ENCODE results near the gene PODXL2.

GRCh38 chr3:127715532-127715931 lies 86.5 kb downstream of the PODXL2 start:
- TF ChIP-seq EP300 (IDR thresholded peaks at IDR 0.05; ENCODE audit: borderline replicate concordance in 1 of 2, low read depth in 2 of 2, low read length in 2 of 2) = no peak
- TF ChIP-seq POLR2A (IDR thresholded peaks at IDR 0.05; ENCODE audit: control extremely low read depth in 1 of 2, low read depth in 2 of 2, low read length in 2 of 2) = no peak
- TF ChIP-seq POLR2AphosphoS5 (IDR thresholded peaks at IDR 0.05; ENCODE audit: low read depth, low read length) = no peak
- no peak for TF ChIP-seq CTCF (IDR thresholded peaks at IDR 0.05; ENCODE audit: control extremely low read depth in 1 of 3, insufficient read depth in 1 of 3, low read depth in 1 of 3, low read length in 3 of 3)
- no peak for TF ChIP-seq NANOG (IDR thresholded peaks at IDR 0.05; ENCODE audit: insufficient read depth, low read depth, low read length, poor library complexity, severe bottlenecking)
- no peak for TF ChIP-seq EZH2 (IDR thresholded peaks at IDR 0.05; ENCODE audit: low read depth, low read length, severe bottlenecking)
- no peak for TF ChIP-seq RFX5 (IDR thresholded peaks at IDR 0.05; ENCODE audit: borderline replicate concordance, low read depth, low read length)
- no peak for TF ChIP-seq SP2 (IDR thresholded peaks at IDR 0.05; ENCODE audit: low read length)
- no peak for TF ChIP-seq ZNF274 (IDR thresholded peaks at IDR 0.05; ENCODE audit: borderline replicate concordance, extremely low read depth, low read length)

All from H1 (cell line).